T-helper 2 cell treated with Interferon-gamma antibody and Interleukin-4, amounts not matched to agents 5 μg/mL and 100 μg/mL, for 36 hours (primary cell): ENCODE results near the gene IMPDH1.

ENCODE experiments used
- DNase-seq: peaks from one replicate; pipeline ENCODE4 v3.0.0; 2021; ENCODE audit warnings: low spot score
- H3K27ac Mint-ChIP-seq: one replicate; pipeline ENCODE4 v1.8.0; 2021; ENCODE audit warnings: mild to moderate bottlenecking, mixed read lengths
- H3K27me3 Mint-ChIP-seq: one replicate; pipeline ENCODE4 v1.8.0; 2021; ENCODE audit warnings: low read depth, mixed read lengths
- H3K36me3 Mint-ChIP-seq: one replicate; pipeline ENCODE4 v1.8.0; 2021; ENCODE audit warnings: low read depth, mixed read lengths
- H3K4me1 Mint-ChIP-seq: one replicate; pipeline ENCODE4 v1.8.0; 2021; ENCODE audit warnings: low read depth, mixed read lengths
- H3K4me3 Mint-ChIP-seq: one replicate; pipeline ENCODE4 v1.8.0; 2022; ENCODE audit warnings: mild to moderate bottlenecking, moderate library complexity, mixed read lengths
- H3K9me3 Mint-ChIP-seq: one replicate; pipeline ENCODE4 v1.8.0; 2021; ENCODE audit warnings: mixed read lengths

IMPDH1 gene

DNA sequence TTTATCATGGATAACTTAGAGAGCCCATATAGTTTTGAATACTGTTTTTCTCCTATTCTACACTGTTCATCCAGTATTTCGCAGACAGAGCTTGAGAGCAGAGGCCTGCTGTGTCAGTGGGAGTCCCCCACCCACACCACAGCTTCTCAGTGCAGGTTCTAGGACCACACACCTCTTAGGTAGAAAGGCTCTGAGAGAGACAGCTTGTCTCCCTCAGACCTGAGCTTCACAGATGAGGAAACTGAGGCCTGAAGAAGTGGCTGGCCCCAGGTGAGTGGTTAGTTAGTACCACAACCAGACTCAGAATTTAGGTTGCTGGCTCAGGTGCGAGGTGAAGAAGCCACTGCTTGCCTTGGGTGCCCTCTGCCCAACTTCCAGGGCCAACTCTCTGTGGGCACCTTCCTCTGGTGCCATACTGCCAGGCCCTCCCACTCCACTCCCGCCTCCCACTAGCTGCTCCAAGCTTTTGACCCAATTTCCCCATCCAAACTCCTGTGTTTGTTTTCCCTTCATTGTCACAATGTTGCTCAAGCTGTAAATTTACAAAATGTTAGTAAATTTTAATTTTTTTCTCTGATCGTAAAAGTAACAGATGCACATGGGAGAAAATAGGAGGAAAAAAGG lies 38.3 kb upstream of the IMPDH1 start:
- Mint-ChIP-seq H3K27me3 (no peaks in the 10 kb centered on the region), H3K4me1 (peaks cover 24% of the 10 kb centered on the region), H3K9me3 (no peaks in the 10 kb centered on the region), H3K36me3 (no peaks in the 10 kb centered on the region), H3K27ac (no peak overlapping the region), H3K4me3 (no peak overlapping the region)
- DNase-seq, result no peak

DNA sequence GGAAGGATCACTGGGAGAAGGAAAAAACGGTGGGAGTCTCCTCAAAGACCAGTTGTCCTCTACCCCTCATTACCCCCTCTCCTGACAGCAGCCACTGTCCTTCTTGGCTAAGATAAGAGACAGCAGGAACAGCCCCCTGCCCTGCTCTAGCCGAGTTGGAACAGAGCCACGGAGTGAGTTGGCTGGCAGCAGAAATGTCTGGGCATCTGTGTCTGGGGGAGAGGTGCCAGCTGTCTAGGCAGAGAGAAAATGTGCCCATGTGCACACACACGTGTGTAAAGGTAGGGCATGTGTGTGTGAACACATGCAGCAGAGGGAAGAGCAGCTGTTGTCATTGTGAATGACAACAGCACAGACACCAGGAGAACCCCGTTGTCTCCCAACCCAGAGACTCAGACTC lies 36.5 kb upstream of the IMPDH1 start:
- Mint-ChIP-seq H3K4me1 (peaks cover 13% of the 10 kb centered on the region), H3K9me3 (no peaks in the 10 kb centered on the region), H3K27ac (no peak overlapping the region), H3K27me3 (no peaks in the 10 kb centered on the region), H3K4me3 (no peak overlapping the region), H3K36me3 (no peaks in the 10 kb centered on the region)
- no peak for DNase-seq

DNA sequence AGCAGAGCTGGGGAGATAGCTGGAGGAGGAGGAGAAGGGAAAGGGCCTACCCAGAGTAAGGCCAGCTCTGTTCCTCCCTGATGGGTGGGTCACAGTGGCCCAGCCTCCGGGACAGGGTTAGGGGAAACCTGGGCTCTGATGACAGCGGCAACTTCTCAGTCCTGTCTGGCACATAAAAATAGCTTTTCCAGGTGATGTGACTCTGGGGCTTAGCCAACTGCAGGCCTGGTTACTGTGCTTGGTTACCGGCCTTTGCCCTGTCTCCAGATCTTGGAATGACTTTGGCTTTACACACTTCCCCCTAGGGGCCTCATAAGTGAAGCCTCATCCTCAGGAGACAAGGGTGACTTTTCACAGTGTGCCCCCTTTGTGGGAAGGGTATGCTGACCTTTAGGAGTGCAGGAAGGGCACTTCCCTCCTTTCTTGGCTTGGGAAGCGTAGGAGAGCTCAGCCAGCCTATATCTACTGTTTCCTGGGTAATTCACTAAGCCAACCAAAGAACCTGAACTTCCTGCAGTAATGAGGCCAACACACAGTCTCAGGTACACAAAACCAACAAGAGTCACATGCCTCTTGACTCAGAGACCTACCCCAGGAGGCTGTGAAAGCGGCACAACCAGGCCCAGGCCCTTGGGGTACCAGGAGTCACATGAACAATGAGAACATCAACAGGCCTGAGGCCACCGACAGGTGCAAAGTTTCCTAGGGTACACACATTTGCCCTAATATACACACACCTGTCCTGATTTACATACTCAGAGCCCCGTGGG lies 34.2 kb upstream of the IMPDH1 start:
- Mint-ChIP-seq H3K4me3 (no peak overlapping the region), H3K4me1 (peaks cover 5% of the 10 kb centered on the region), H3K9me3 (no peaks in the 10 kb centered on the region), H3K27ac (no peak overlapping the region), H3K27me3 (no peaks in the 10 kb centered on the region), H3K36me3 (no peaks in the 10 kb centered on the region)
- no peak for DNase-seq

DNA sequence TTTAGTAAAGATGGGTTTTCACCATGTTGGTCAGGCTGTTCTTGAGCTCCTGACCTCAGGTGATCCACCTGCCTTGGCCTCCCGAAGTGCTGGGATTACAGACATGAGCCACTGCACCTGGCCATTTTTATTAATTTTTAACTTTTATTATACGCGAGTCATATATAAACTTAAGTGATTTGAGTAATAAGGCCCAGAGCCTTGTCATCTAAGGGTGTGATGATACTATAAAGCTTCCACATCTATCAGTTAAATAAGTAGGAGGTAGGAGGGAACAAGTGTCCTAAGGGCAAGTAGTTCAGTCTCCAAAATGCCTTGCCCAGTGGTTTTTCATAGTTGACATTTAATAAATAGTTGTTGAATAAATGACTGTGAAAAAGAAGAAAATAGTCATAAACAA lies 32.6 kb upstream of the IMPDH1 start:
- H3K4me3 Mint-ChIP-seq, result no peak overlapping the region
- H3K36me3 Mint-ChIP-seq, result no peaks in the 10 kb centered on the region
- H3K9me3 Mint-ChIP-seq, result no peaks in the 10 kb centered on the region
- no peaks in the 10 kb centered on the region for H3K27me3 Mint-ChIP-seq
- no peak overlapping the region for H3K27ac Mint-ChIP-seq
- no peak for DNase-seq
- H3K4me1 Mint-ChIP-seq, result peaks cover 4% of the 10 kb centered on the region

DNA sequence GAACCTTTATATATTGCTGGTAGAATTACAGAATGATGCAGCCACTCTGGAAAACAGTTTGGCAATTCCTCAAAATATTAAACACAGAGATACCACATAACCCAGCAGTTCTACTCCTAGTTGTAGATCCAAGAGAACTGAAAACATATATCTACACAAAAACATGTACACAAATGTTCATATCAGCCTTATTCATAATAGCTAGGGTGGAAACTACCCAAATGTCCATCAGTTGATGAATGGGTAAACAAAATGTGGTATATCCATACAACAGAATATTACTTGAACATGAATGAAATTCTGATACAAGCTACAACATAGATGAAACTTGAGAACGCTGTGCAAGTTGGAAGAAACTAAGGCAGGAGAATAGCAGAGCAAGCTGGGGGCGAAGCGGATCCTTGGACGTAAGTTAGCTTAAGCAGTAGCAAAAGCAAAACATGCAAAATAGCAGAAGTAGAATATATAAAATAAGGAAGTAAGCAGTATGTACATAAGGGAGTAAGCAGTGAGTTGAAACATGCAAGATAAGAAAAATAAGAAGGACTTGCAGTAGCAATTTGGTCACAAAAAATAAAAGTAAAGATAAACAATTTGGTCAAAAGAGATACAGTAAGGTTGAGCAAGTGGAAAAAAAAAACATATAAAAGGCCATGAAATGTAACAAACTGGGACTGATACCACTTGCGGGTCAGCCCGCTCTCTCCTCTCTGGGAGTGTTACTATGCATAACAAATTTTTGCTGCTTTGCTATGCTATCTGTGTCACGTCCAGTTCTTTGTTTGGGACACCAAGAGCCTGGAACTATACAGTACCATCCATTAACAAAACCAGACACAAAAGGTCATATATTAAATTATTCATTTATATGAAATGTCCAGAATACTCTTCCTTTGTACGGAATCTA lies 27.9 kb upstream of the IMPDH1 start:
- no peak overlapping the region for H3K4me3 Mint-ChIP-seq
- H3K4me1 Mint-ChIP-seq, result no peaks in the 10 kb centered on the region

DNA sequence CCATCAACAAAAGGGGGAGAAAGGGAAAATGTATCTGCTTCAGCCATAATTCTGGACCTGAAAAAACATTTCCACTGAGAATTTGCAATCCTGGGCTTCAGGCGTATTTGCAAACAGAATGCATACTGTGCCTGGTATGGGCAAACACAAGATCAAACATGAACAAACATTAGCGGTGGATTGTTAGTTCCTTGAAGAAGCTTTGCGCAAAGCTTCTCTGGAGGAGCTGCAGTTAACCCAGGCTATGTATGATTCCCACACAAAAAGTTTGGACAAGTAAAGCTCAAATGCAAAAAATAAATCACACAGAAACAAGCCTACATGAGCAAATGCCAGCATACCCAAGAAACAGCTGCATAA lies 25.5 kb upstream of the IMPDH1 start:
- DNase-seq, result no peak
- no peaks in the 10 kb centered on the region for H3K9me3 Mint-ChIP-seq

More for the DNA sequence above, 27.9 kb upstream of the IMPDH1 start:
- Mint-ChIP-seq H3K27me3 (peaks cover 3% of the 10 kb centered on the region), H3K27ac (no peak overlapping the region), H3K9me3 (no peaks in the 10 kb centered on the region), H3K36me3 (no peaks in the 10 kb centered on the region)
- DNase-seq, result no peak

DNA sequence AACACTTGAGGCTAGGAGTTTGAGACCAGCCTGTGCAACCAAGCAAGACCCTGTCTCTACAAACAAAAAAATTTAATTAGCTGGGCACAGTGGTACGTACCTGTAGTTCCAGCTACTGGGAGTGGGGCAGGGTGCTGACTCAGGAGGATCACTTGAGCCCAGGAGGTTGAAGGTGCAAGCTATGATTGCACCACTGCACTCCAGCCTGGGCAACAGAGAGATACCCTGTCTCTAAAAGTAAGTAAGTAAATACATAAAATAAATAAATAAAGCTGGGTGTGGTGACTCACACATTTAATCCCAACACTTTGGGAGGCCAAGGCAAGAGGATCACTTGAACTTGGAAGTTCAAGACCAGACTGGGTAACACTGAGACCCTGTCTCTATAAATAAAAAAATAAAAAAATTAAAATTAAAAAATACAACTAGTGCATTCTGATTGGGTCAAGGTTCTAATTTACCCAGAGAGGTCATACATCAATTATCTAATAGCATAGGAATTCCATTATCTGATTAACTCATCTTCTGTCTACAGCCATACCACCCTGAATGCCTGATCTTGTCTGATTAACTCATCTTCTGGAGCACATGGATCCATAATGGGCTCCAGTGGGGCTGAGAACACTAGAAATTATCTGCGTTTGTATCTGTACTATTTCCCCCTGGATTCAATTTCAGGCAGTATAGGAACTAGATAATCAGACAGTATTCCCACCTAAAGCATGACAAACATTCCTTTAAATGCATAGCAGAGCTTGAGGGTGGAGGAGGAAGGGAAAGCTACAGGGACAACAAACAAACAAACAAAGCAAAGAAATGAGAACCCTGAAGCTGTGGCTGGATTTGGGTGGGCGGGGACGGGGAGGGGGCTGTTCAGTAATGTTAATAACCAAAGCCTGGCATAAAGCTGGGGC lies 24.9 kb upstream of the IMPDH1 start:
- no peaks in the 10 kb centered on the region for H3K9me3 Mint-ChIP-seq
- no peak for DNase-seq
- peaks cover under 1% of the 10 kb centered on the region for H3K4me1 Mint-ChIP-seq
- peaks cover 3% of the 10 kb centered on the region for H3K27me3 Mint-ChIP-seq
- no peaks in the 10 kb centered on the region for H3K36me3 Mint-ChIP-seq
- no peak overlapping the region for H3K4me3 Mint-ChIP-seq
- H3K27ac Mint-ChIP-seq, result no peak overlapping the region

More for the DNA sequence above, 25.5 kb upstream of the IMPDH1 start:
- H3K4me1 Mint-ChIP-seq, result no peaks in the 10 kb centered on the region
- H3K4me3 Mint-ChIP-seq, result no peak overlapping the region
- H3K27ac Mint-ChIP-seq, result no peak overlapping the region
- peaks cover 3% of the 10 kb centered on the region for H3K27me3 Mint-ChIP-seq
- H3K36me3 Mint-ChIP-seq, result no peaks in the 10 kb centered on the region

- H3K4me1 Mint-ChIP-seq, result peaks cover 4% of the 10 kb centered on the region
- H3K9me3 Mint-ChIP-seq, result no peaks in the 10 kb centered on the region
- no peak overlapping the region for H3K27ac Mint-ChIP-seq
- DNase-seq, result no peak
- H3K36me3 Mint-ChIP-seq, result no peaks in the 10 kb centered on the region
- H3K27me3 Mint-ChIP-seq, result peaks cover 3% of the 10 kb centered on the region
- no peak overlapping the region for H3K4me3 Mint-ChIP-seq
These were observed 22.0 kb upstream of the IMPDH1 start for GRCh38 chr7:128431754-128432153.

DNA sequence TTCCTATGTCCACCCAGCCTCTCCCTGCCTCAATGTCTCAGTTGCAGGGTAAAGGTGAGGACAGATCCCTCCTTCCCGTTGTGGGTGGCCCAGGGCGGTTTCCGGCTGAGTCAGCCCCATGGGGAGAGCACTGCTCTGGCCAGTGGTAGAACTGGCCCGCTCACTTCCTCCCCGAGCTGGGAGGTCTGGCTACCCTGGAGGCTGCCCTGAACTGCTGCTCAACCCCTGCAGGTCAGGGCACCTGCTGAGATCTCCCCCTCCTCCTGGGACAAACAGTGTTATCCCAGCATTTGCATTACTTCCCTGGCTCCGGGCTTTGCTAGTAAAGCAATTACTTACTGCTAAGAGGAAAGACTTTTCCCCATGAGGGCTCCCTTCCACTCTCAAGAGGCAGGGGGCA lies 21.4 kb upstream of the IMPDH1 start:
- Mint-ChIP-seq H3K36me3 (no peaks in the 10 kb centered on the region), H3K27ac (no peak overlapping the region), H3K4me3 (no peak overlapping the region), H3K9me3 (no peaks in the 10 kb centered on the region), H3K4me1 (peaks cover 4% of the 10 kb centered on the region), H3K27me3 (peaks cover 3% of the 10 kb centered on the region)
- DNase-seq, result no peak

DNA sequence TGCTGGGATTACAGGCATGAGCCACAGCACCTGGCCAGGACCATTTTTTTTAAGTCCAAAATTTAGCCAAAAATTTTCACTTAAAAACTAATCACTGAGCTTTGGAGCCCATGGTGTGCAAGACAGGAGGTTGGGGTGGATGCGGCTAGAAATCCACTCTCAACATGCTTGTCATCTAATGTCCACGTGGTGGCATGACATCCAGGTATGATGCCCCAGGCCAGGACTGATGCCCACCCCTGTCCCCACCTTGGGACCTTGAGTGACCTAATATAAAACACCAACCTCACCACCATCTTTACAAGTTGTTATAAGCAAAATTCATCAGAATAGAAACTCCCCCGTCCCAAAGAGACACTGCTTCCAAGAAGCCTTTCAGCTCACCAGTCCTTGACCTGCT lies 20.4 kb upstream of the IMPDH1 start:
- H3K36me3 Mint-ChIP-seq, result no peaks in the 10 kb centered on the region
- no peak overlapping the region for H3K4me3 Mint-ChIP-seq
- H3K4me1 Mint-ChIP-seq, result peaks cover 4% of the 10 kb centered on the region
- no peaks in the 10 kb centered on the region for H3K9me3 Mint-ChIP-seq
- H3K27me3 Mint-ChIP-seq, result peaks cover 3% of the 10 kb centered on the region
- DNase-seq, result no peak
- H3K27ac Mint-ChIP-seq, result no peak overlapping the region

GRCh38 chr7:128427289-128427891 lies 17.6 kb upstream of the IMPDH1 start:
- H3K9me3 Mint-ChIP-seq, result no peaks in the 10 kb centered on the region
- no peak overlapping the region for H3K27ac Mint-ChIP-seq
- H3K36me3 Mint-ChIP-seq, result no peaks in the 10 kb centered on the region
- H3K27me3 Mint-ChIP-seq, result no peaks in the 10 kb centered on the region
- peaks cover 4% of the 10 kb centered on the region for H3K4me1 Mint-ChIP-seq
- DNase-seq, result no peak
- H3K4me3 Mint-ChIP-seq, result no peak overlapping the region

DNA sequence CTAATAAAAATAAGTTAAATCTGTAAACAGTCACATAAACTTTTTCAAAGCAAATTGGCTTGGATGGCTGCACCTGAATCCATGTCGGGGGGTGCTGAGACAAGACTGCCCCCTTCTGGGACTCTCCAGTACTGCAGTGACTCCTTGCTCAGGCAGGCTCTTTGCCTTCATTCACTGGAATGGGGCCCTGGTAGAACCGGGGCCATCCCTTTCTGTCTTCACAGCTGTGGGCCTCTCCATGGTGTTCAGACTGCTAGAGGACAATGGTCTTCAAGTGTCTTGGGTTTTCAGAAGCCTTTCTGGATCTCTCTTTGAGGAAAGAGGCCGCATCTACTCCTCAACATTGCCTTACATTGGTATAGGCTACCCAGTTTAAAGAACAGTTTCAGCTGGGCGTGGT lies 16.1 kb upstream of the IMPDH1 start:
- H3K27ac Mint-ChIP-seq, result no peak overlapping the region
- H3K4me3 Mint-ChIP-seq, result no peak overlapping the region
- DNase-seq, result peak; percentile 63
- H3K9me3 Mint-ChIP-seq, result no peaks in the 10 kb centered on the region
- H3K4me1 Mint-ChIP-seq, result peaks cover 6% of the 10 kb centered on the region
- no peaks in the 10 kb centered on the region for H3K36me3 Mint-ChIP-seq
- H3K27me3 Mint-ChIP-seq, result no peaks in the 10 kb centered on the region

DNA sequence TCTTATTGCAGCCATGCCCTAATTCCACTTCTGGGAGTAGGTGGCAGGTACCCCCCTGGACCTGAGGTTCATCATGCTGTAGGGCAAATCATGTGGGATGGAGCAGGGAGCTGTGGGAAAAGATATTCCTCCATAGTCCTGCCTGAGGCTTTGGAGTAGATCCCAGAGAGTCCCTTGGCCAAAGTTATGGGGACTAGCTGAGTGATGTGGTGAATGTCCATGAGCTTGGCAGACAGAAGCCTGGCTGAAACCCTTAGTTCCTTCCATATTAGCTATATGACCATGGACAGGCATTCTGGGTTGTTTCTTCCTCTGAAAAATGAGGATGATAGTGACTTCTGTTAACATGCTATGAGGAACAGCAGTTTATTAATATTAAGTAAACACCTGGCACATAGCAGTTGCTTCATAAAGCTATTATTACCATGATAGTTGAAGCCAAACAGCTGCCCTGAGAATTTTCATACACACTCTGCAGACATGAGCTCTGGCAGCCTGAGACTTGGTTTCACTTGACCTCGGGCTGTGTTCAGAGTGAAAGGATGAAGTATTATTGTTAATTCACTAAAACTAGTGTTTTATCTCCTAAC lies 15.0 kb upstream of the IMPDH1 start:
- H3K27me3 Mint-ChIP-seq, result no peaks in the 10 kb centered on the region
- no peaks in the 10 kb centered on the region for H3K9me3 Mint-ChIP-seq
- no peak for DNase-seq
- no peak overlapping the region for H3K27ac Mint-ChIP-seq
- H3K4me3 Mint-ChIP-seq, result no peak overlapping the region
- no peaks in the 10 kb centered on the region for H3K36me3 Mint-ChIP-seq
- H3K4me1 Mint-ChIP-seq, result peaks cover 8% of the 10 kb centered on the region
